ENCODE measurements around the gene MTUS2.

MTUS2 gene

GRCh38 chr13:29476046-29476445 lies 655.9 kb downstream of the MTUS2 start:
- Histone ChIP-seq H3K4me2 (ENCODE audit: insufficient read depth, low read length) (no peak overlapping the region), H2AFZ (ENCODE audit: low read depth, low read length) (no peak overlapping the region), H3K27ac (ENCODE audit: low read length) (no peak overlapping the region)

GRCh38 chr13:29479716-29480492 lies 659.8 kb downstream of the MTUS2 start:
- no peaks in the 10 kb centered on the region for H3K9me3 ChIP-seq (ENCODE audit: insufficient read depth, low read length, severe bottlenecking)
- ATAC-seq (ENCODE audit: insufficient read depth, low read depth) (no peak), DNase-seq (no peak)
- peaks cover 28% of the 10 kb centered on the region for H3K36me3 ChIP-seq (ENCODE audit: insufficient read depth, low read length)
- no peaks in the 10 kb centered on the region for H4K20me1 ChIP-seq (ENCODE audit: insufficient read depth, low read length)
- no peaks in the 10 kb centered on the region for H3K4me1 ChIP-seq (ENCODE audit: insufficient read depth, low read length)
- no peaks in the 10 kb centered on the region for H3K27me3 ChIP-seq (ENCODE audit: insufficient read depth, low read length, poor library complexity)
- no peaks in the 10 kb centered on the region for H3K79me2 ChIP-seq (ENCODE audit: insufficient read depth, low read length)
- H3K4me2 ChIP-seq (ENCODE audit: insufficient read depth, low read length), result no peak overlapping the region
- H3K9ac ChIP-seq (ENCODE audit: low read depth, low read length), result no peak overlapping the region
- H3K27ac ChIP-seq (ENCODE audit: low read length), result no peak overlapping the region
- no peak overlapping the region for H3K4me3 ChIP-seq (ENCODE audit: low read depth in 1 of 2, low read length in 2 of 2)
- TF ChIP-seq EZH2 (IDR thresholded peaks at IDR 0.05; ENCODE audit: borderline replicate concordance, low read depth, low read length, severe bottlenecking), result no peak
- TF ChIP-seq CTCF (IDR thresholded peaks at IDR 0.05; ENCODE audit: borderline replicate concordance, extremely low read depth, low read length, poor library complexity, severe bottlenecking), result no peak
- no peak overlapping the region for H2AFZ ChIP-seq (ENCODE audit: low read depth, low read length)

More at GRCh38 chr13:29476046-29476445, 655.9 kb downstream of the MTUS2 start:
- Histone ChIP-seq H3K9me3 (ENCODE audit: insufficient read depth, low read length, severe bottlenecking) (no peaks in the 10 kb centered on the region), H3K9ac (ENCODE audit: low read depth, low read length) (no peak overlapping the region), H3K79me2 (ENCODE audit: insufficient read depth, low read length) (no peaks in the 10 kb centered on the region), H3K27me3 (ENCODE audit: insufficient read depth, low read length, poor library complexity) (no peaks in the 10 kb centered on the region), H3K4me3 (ENCODE audit: low read depth in 1 of 2, low read length in 2 of 2) (no peak overlapping the region), H3K36me3 (ENCODE audit: insufficient read depth, low read length) (peaks cover 11% of the 10 kb centered on the region; the same call in 1 of the 2 replicates), H4K20me1 (ENCODE audit: insufficient read depth, low read length) (no peaks in the 10 kb centered on the region), H3K4me1 (ENCODE audit: insufficient read depth, low read length) (no peaks in the 10 kb centered on the region)
- no peak for ATAC-seq (ENCODE audit: insufficient read depth, low read depth)
- no peak for DNase-seq
- TF ChIP-seq EZH2 (IDR thresholded peaks at IDR 0.05; ENCODE audit: borderline replicate concordance, low read depth, low read length, severe bottlenecking) (no peak), CTCF (IDR thresholded peaks at IDR 0.05; ENCODE audit: borderline replicate concordance, extremely low read depth, low read length, poor library complexity, severe bottlenecking) (no peak)

DNA sequence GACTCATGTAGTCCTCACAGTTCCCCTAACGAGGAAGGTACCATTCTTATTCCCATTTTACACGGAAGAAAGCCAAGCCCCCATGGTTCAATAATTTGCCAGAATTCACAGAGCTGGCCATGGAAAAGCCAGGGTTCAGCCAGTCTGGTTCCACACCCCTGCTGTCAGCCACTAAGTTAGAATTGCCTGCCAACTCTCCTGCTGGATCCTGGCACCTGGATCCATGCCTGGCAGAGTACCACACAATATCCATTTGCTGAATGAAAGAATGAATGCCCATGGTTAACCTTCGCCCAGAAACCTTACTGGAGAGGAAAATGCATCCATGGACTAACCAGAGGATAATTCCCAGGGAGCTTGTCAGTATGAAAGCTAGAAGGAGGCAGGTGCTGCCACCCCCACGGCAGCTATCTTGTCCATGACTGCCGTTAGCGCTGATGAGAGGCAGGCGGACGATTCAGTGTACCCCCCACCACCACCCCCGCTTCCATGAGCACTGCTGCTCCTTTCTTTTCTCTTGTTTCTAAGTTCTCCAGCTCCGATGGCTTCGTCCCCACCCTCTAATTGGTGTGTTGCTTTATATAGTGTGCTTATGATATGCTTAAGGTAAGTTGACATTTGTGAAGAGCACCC lies 660.9 kb downstream of the MTUS2 start:
- H2AFZ ChIP-seq (ENCODE audit: low read depth, low read length), result no peak overlapping the region
- H3K36me3 ChIP-seq (ENCODE audit: insufficient read depth, low read length), result peaks cover 28% of the 10 kb centered on the region
- H4K20me1 ChIP-seq (ENCODE audit: insufficient read depth, low read length), result no peaks in the 10 kb centered on the region
- H3K27me3 ChIP-seq (ENCODE audit: insufficient read depth, low read length, poor library complexity), result no peaks in the 10 kb centered on the region
- DNase-seq (no peak), ATAC-seq (ENCODE audit: insufficient read depth, low read depth) (no peak)
- H3K9me3 ChIP-seq (ENCODE audit: insufficient read depth, low read length, severe bottlenecking), result no peaks in the 10 kb centered on the region
- TF ChIP-seq CTCF (IDR thresholded peaks at IDR 0.05; ENCODE audit: borderline replicate concordance, extremely low read depth, low read length, poor library complexity, severe bottlenecking), result no peak
- TF ChIP-seq EZH2 (IDR thresholded peaks at IDR 0.05; ENCODE audit: borderline replicate concordance, low read depth, low read length, severe bottlenecking), result no peak
- H3K4me1 ChIP-seq (ENCODE audit: insufficient read depth, low read length), result no peaks in the 10 kb centered on the region
- H3K9ac ChIP-seq (ENCODE audit: low read depth, low read length), result no peak overlapping the region
- no peak overlapping the region for H3K4me3 ChIP-seq (ENCODE audit: low read depth in 1 of 2, low read length in 2 of 2)
- H3K4me2 ChIP-seq (ENCODE audit: insufficient read depth, low read length), result no peak overlapping the region
- no peak overlapping the region for H3K27ac ChIP-seq (ENCODE audit: low read length)
- H3K79me2 ChIP-seq (ENCODE audit: insufficient read depth, low read length), result no peaks in the 10 kb centered on the region

All from DND-41 (cell line).